Neural progenitor cell (in vitro differentiated cells): ENCODE data around the gene VSIG2.

Experiments used
- EZH2 ChIP-seq: fragments of 200-600 bp; sonication (generic); IDR thresholded peaks from 2 replicates; pipeline ENCODE4 v1.6.1; 2017; ENCODE audit warnings: antibody characterized with exemption, mild to moderate bottlenecking, moderate library complexity
- EZH2phosphoT487 ChIP-seq: fragments of 200-600 bp; sonication (generic); IDR thresholded peaks from 2 replicates; pipeline ENCODE4 v1.6.1; 2017; ENCODE audit warnings: antibody characterized with exemption
- TF ChIP-seq, protein P1 (sequence below): fragments of 200-600 bp; sonication (generic); IDR thresholded peaks from 2 replicates; pipeline ENCODE4 v1.5.1; 2017; ENCODE audit warnings: antibody characterized with exemption, mild to moderate bottlenecking

DNA sequence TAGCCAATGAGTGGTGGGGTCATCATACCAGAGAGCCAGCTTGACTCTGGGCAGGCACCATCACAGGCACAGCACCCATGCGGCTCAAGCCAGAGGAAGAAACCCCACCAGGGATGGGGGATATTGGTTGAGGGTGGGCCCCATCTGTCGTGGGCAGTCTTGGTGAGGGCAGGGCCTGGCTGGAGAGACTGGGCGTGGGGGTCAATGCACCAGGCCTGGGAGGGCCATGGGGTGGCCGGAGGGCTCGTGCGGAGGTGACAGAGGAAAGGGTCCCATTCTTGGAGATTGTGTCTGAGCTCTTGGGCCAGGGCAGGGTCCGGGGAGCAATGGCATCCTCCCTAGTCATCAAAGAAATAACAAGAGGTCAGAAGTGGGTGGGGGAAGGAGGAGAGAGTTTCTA lies 1.6 kb upstream of the VSIG2 start:
- TF ChIP-seq EZH2 (no peak), EZH2phosphoT487 (no peak)
- TF ChIP-seq, protein P1, sequence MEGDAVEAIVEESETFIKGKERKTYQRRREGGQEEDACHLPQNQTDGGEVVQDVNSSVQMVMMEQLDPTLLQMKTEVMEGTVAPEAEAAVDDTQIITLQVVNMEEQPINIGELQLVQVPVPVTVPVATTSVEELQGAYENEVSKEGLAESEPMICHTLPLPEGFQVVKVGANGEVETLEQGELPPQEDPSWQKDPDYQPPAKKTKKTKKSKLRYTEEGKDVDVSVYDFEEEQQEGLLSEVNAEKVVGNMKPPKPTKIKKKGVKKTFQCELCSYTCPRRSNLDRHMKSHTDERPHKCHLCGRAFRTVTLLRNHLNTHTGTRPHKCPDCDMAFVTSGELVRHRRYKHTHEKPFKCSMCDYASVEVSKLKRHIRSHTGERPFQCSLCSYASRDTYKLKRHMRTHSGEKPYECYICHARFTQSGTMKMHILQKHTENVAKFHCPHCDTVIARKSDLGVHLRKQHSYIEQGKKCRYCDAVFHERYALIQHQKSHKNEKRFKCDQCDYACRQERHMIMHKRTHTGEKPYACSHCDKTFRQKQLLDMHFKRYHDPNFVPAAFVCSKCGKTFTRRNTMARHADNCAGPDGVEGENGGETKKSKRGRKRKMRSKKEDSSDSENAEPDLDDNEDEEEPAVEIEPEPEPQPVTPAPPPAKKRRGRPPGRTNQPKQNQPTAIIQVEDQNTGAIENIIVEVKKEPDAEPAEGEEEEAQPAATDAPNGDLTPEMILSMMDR: no peak
